Upper lobe of right lung (tissue), 1 donor: ENCODE results near the gene ZNF891. TPM values are rescaled to one million over a fixed set of nuclear protein-coding genes. Genes with fewer than 3 reads are reported as not detected.

Experiments
- ATAC-seq: fragments of 200-7000 bp; cut with Tn5 transposase; one replicate; pipeline ENCODE4 v1.9.1; 2020; ENCODE audit warnings: mild to moderate bottlenecking, moderate library complexity
- DNase-seq: peaks from one replicate; pipeline ENCODE4 v3.0.0-alpha.2; 2020
- H3K27ac ChIP-seq: fragments of 200-600 bp; one replicate; pipeline ENCODE4 v1.8.0; 2022
- H3K27me3 ChIP-seq: fragments of 200-600 bp; one replicate; pipeline ENCODE4 v1.8.0; 2022; ENCODE audit warnings: mild to moderate bottlenecking
- H3K36me3 ChIP-seq: fragments of 200-600 bp; one replicate; pipeline ENCODE4 v1.8.0; 2022
- H3K4me1 ChIP-seq: fragments of 200-600 bp; one replicate; pipeline ENCODE4 v1.8.0; 2022
- H3K4me3 ChIP-seq: fragments of 200-600 bp; one replicate; pipeline ENCODE4 v1.8.0; 2022; ENCODE audit warnings: mild to moderate bottlenecking
- H3K9me3 ChIP-seq: fragments of 200-600 bp; one replicate; pipeline ENCODE4 v1.8.0; 2022
- CTCF ChIP-seq: fragments of 200-600 bp; IDR thresholded peaks from one replicate; pipeline ENCODE4 v1.8.0; 2022; ENCODE audit warnings: antibody characterized with exemption
- intact Hi-C: fragments of 100-400 bp; cut with DNase I; formaldehyde crosslinking; loops from one replicate; pipeline ENCODE4 v1.11.0; 2022
- total RNA-seq: library from RNA; stranded (reverse); fragmentation: NEBNext Ultra II Directional; extraction: Animal tissue kit (Norgen Biotek cat#: 25700); gene quantifications from one replicate; pipeline ENCODE4 v1.2.1, GENCODE V29; 2021
- donor health status: DM: no; HTN: yes; CAD: no; lungs with severe emphysema.

ZNF891 gene
- total RNA-seq, 1 donor from 2014 or later: 2.4 TPM

- no peak overlapping the region for H3K27ac ChIP-seq
- intact Hi-C loops: no loop called here
- peaks cover 94% of the 10 kb centered on the region for H3K9me3 ChIP-seq
- ATAC-seq (no peak), DNase-seq (no peak)
- H3K27me3 ChIP-seq: no peaks in the 10 kb centered on the region
- H3K4me3 ChIP-seq: no peak overlapping the region
- no peaks in the 10 kb centered on the region for H3K36me3 ChIP-seq
- H3K4me1 ChIP-seq: no peaks in the 10 kb centered on the region
- no peak for TF ChIP-seq CTCF
Measured at GRCh38 chr12:133063556-133063955, 66.5 kb downstream of the ZNF891 start.

- H3K36me3 ChIP-seq: no peaks in the 10 kb centered on the region
- intact Hi-C loops: no loop called here
- DNase-seq (no peak), ATAC-seq (no peak)
- H3K4me1 ChIP-seq: no peaks in the 10 kb centered on the region
- no peak for TF ChIP-seq CTCF
- no peaks in the 10 kb centered on the region for H3K27me3 ChIP-seq
- H3K9me3 ChIP-seq: peaks cover 96% of the 10 kb centered on the region
- H3K4me3 ChIP-seq: no peak overlapping the region
- H3K27ac ChIP-seq: no peak overlapping the region
Measured at GRCh38 chr12:133061954-133062353, 68.1 kb downstream of the ZNF891 start.

- ATAC-seq: no peak
- H3K4me1 ChIP-seq: no peaks in the 10 kb centered on the region
- H3K36me3 ChIP-seq: peaks cover 2% of the 10 kb centered on the region
- H3K9me3 ChIP-seq: peaks cover 99% of the 10 kb centered on the region
- H3K27ac ChIP-seq: no peak overlapping the region
- H3K4me3 ChIP-seq: no peak overlapping the region
- no peaks in the 10 kb centered on the region for H3K27me3 ChIP-seq
- intact Hi-C loops: no loop called here
- TF ChIP-seq CTCF: no peak
- DNase-seq: no peak
Measured at GRCh38 chr12:133058203-133059113, 71.6 kb downstream of the ZNF891 start.

GRCh38 chr12:133057446-133057845 is 72.6 kb downstream of the ZNF891 start:
- H3K4me3 ChIP-seq: no peak overlapping the region
- ATAC-seq: no peak
- no peaks in the 10 kb centered on the region for H3K27me3 ChIP-seq
- no peaks in the 10 kb centered on the region for H3K4me1 ChIP-seq
- DNase-seq: no peak
- H3K9me3 ChIP-seq: peaks cover 99% of the 10 kb centered on the region
- TF ChIP-seq CTCF: no peak
- no peak overlapping the region for H3K27ac ChIP-seq
- intact Hi-C loops: no loop called here
- peaks cover 11% of the 10 kb centered on the region for H3K36me3 ChIP-seq

Other genes with a start within 250 kb of the ZNF891 start
- gene CHFR, start 242.7 kb downstream of the ZNF891 start, total RNA-seq: 50.2 TPM
- gene ZNF605, start 174.0 kb downstream of the ZNF891 start, total RNA-seq: 13.4 TPM
- 11.4 TPM for gene ZNF26, start 143.9 kb downstream of the ZNF891 start, total RNA-seq
- 24.1 TPM for gene ZNF84, start 92.8 kb downstream of the ZNF891 start, total RNA-seq
- 15.7 TPM for gene ZNF140, start 49.4 kb downstream of the ZNF891 start, total RNA-seq
- gene ZNF10, start 353 bp upstream of the ZNF891 start, total RNA-seq: 8.2 TPM
- gene ZNF268, start 51.2 kb upstream of the ZNF891 start, total RNA-seq: 25.4 TPM
- gene ANHX, start 105.6 kb upstream of the ZNF891 start, total RNA-seq: not detected